Measurements from ENCODE around the gene CGB1. TPM values are rescaled to one million over a fixed set of nuclear protein-coding genes. Genes with fewer than 3 reads are reported as not detected.
"Not testable (repeated sequence)": the region's sequence is repeated elsewhere in the genome, so short reads cannot be mapped to it uniquely, and the experiment has no call there.

The CGB1 gene
- total and polyA plus RNA-seq, 4 donors: not detected

DNA sequence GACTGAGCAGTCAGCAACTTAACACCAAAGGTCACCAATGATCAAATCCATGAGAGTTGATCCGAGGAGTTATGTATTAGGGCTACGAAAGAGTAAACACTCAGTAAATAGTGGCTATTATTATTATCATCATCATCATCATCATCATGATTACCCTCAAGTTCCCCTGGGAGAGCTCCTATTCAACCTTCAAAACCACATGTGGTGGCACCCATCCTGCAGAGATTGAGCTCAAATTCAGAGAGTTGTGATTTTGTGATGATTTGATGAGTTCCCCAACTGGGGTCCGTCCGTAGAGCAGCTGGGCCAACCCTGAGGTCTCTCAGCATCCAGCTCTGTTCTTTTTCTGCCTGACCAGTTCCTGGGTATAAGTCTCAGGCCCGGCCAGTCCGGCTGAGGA lies 11.6 kb downstream of the CGB1 start:
- WGBS (ENCODE audit: insufficient coverage): no CpG with 5 or more reads among the region's 6 CpGs
- DNase-seq (ENCODE audit: low read depth in 4 of 6, low spot score in 6 of 6); H3K9me3 ChIP-seq (ENCODE audit: control insufficient read depth, insufficient read depth, low read length); H3K4me1 ChIP-seq (ENCODE audit: control insufficient read depth, insufficient read depth, low read length); H3K36me3 ChIP-seq (ENCODE audit: control insufficient read depth, insufficient read depth, low read length); H3K4me3 ChIP-seq (ENCODE audit: low read depth, low read length); H3K27ac ChIP-seq (ENCODE audit: low read depth, low read length): not testable (repeated sequence)
- H3K27me3 ChIP-seq (ENCODE audit: control insufficient read depth, insufficient read depth, low read length): peaks cover 15% of the 10 kb centered on the region

DNA sequence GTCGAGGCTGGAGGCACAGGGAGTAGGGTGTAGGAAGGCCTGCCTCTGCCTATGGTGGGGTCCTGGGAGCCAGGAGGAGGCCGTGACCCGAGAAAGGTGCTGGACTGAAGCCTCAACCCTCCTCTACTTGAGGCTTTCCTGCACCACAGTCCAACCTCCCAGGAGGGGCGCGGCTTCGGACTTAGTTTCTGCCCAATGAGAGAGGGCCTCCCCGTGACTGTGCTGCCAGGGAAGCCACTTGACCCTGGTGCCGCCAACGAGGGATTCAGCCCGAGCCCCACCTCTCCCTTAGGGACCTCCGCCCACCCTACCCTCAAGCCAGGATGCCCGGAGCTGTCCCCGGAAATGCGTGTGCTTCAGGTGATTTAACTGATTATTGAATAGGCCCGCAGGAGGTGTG lies 12.5 kb downstream of the CGB1 start, which contains the start of gene CGB3:
TSS of gene CGB3 (minus strand) at position 101 of the 400 bp plus-strand sequence. CDS start 362 bp downstream, outside the sequence.
- H3K36me3 ChIP-seq (ENCODE audit: control insufficient read depth, insufficient read depth, low read length): not testable (repeated sequence)

DNA sequence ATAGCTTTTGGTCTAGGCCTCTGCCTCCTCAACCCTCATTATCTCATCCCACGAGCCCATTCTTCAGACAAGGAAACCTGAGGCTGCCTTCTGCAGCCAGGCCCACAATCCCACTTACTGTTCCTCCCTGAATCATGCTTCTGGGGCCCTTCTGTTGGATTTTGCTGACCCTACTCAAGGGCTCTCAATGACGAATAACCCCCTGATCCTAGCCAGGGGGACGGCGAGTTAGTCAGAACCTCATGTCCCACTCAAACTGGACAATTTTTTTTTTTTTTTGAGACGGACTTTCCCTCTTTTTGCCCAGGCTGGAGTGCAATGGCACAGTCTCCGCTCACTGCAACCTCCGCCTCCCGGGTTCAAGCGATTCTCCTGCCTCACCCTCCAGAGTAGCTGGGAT lies 14.6 kb downstream of the CGB1 start:
- DNase-seq (ENCODE audit: low read depth in 4 of 6, low spot score in 6 of 6): no peak
- peaks cover 43% of the 10 kb centered on the region for H3K27me3 ChIP-seq (ENCODE audit: control insufficient read depth, insufficient read depth, low read length)
- 96% methylated on average over 4 of the region's 9 CpGs for WGBS (ENCODE audit: insufficient coverage)

More for the DNA sequence above, 12.5 kb downstream of the CGB1 start, which contains the start of gene CGB3:
- H3K27me3 ChIP-seq (ENCODE audit: control insufficient read depth, insufficient read depth, low read length): peaks cover 24% of the 10 kb centered on the region
- not testable (repeated sequence) for DNase-seq (ENCODE audit: low read depth in 4 of 6, low spot score in 6 of 6); H3K4me3 ChIP-seq (ENCODE audit: low read depth, low read length); H3K9me3 ChIP-seq (ENCODE audit: control insufficient read depth, insufficient read depth, low read length); H3K4me1 ChIP-seq (ENCODE audit: control insufficient read depth, insufficient read depth, low read length); H3K27ac ChIP-seq (ENCODE audit: low read depth, low read length)
- no CpG with 5 or more reads among the region's 15 CpGs for WGBS (ENCODE audit: insufficient coverage)

DNA sequence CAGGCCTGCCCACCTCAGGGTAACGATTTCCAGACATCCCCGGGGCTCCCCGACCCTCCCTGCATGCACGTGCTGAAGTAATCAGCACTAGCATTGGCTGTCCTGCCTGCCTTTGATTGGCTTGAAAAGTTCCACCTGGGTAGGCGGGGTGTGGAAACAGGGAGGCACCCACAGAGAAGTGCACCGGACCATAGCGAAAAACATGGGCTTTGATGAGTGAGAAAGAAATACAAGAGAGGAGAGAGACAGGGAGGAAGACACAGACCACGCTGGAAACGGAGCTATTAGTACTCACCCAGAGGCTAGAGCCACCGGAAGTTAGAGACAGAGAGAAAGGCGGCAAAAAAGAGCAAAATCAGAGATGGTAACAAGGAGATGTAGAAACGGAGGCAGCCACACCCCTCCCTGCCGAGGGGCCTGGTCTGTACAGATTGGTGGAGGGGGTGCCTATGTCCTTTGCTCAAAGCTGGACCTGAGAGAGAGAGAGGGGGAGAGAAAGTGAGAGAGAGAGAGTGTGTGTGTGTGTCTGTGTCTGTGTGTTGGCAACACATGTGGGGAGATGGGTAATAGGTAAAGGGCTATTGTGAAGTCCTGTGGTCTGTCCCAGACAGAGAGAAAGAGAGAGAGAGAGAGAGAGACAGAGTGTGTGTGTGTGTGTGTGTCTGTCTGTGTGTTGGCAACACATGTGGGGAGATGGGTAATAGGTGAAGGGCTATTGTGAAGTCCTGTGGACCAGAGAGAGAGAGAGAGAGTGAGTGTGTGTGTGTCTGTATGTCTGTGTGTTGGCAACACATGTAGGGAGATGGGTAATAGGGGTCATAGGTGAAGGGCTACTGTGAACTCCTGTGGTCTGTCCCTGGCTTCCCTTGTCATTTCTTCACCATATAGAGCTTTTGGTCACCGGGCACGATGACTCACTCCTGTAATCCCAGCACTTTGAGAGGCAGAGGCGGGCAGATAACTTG lies 15.5 kb downstream of the CGB1 start:
- Histone ChIP-seq H3K27me3 (ENCODE audit: control insufficient read depth, insufficient read depth, low read length) (peaks cover 45% of the 10 kb centered on the region), H3K36me3 (ENCODE audit: control insufficient read depth, insufficient read depth, low read length) (peaks cover 7% of the 10 kb centered on the region), H3K27ac (ENCODE audit: low read depth, low read length) (no peak overlapping the region), H3K4me3 (ENCODE audit: low read depth, low read length) (no peak overlapping the region), H3K9me3 (ENCODE audit: control insufficient read depth, insufficient read depth, low read length) (no peaks in the 10 kb centered on the region), H3K4me1 (ENCODE audit: control insufficient read depth, insufficient read depth, low read length) (peaks cover 31% of the 10 kb centered on the region)
- WGBS (ENCODE audit: insufficient coverage): 45% methylated on average over 11 of the region's 16 CpGs
- no peak for DNase-seq (ENCODE audit: low read depth in 4 of 6, low spot score in 6 of 6)

More for the DNA sequence above, 14.6 kb downstream of the CGB1 start:
- Histone ChIP-seq H3K4me1 (ENCODE audit: control insufficient read depth, insufficient read depth, low read length) (peaks cover 30% of the 10 kb centered on the region), H3K9me3 (ENCODE audit: control insufficient read depth, insufficient read depth, low read length) (no peaks in the 10 kb centered on the region), H3K27ac (ENCODE audit: low read depth, low read length) (no peak overlapping the region), H3K36me3 (ENCODE audit: control insufficient read depth, insufficient read depth, low read length) (no peaks in the 10 kb centered on the region), H3K4me3 (ENCODE audit: low read depth, low read length) (no peak overlapping the region)

DNA sequence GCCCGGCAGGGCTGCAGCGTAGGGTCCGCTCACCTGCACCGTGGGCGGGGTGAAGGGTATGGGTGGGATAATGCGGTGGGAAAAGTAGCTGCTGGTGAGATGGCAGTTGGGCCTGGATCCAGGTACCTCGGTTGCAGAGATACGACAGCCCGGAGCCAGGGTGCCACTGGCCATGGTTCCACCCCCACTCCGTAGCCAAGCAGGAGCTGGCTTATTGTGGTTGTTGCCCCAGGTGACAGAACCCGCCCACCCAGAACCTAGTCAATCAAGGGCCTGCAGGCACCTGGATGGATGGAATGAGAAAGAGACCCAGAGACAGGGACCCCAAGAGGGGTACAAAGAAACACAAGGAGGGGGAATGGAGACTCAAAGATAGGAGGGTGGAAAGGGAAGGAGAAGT lies 16.4 kb downstream of the CGB1 start:
- no peak overlapping the region for H3K27ac ChIP-seq (ENCODE audit: low read depth, low read length)
- no peak overlapping the region for H3K4me3 ChIP-seq (ENCODE audit: low read depth, low read length)
- H3K27me3 ChIP-seq (ENCODE audit: control insufficient read depth, insufficient read depth, low read length): peaks cover 45% of the 10 kb centered on the region
- 70% methylated on average over 10 of the region's 11 CpGs for WGBS (ENCODE audit: insufficient coverage)
- peaks cover 31% of the 10 kb centered on the region for H3K4me1 ChIP-seq (ENCODE audit: control insufficient read depth, insufficient read depth, low read length)
- peaks cover 16% of the 10 kb centered on the region for H3K36me3 ChIP-seq (ENCODE audit: control insufficient read depth, insufficient read depth, low read length)
- H3K9me3 ChIP-seq (ENCODE audit: control insufficient read depth, insufficient read depth, low read length): no peaks in the 10 kb centered on the region
- no peak for DNase-seq (ENCODE audit: low read depth in 4 of 6, low spot score in 6 of 6)

DNA sequence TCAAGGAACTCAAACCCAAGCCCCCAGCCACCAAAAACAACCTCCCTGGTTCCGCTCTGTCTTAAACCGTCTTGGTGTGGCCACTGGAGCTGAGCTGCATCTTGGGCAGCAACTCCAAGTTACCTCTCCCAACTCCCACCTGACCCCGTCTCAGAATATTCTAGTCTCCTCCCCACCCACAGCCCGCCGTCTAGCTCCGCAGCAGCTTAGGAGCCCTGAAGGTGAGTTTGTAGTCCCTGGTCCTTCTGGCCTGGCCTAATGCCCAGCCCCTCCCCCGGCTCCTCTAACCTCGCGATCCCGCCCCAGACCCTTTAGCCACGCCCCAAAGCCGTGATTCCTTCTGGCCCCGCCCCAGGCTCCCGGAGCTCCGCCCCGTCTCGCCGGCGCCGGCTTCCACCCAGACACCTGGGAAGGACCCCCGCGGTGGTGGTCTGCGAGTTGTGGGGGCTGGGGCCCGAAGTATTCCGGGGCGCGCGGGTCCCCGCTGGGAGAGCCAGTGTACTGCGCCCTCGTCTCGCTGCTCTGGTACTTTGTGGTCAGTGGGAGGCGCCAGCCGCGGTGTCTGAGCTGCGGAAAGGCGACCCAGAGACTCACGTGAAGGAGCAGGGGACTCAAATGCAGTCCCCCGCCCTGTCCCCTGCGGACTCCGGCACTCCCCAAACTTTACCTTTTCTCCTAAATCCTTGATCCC lies 17.3 kb downstream of the CGB1 start:
- Histone ChIP-seq H3K4me3 (ENCODE audit: low read depth, low read length) (no peak overlapping the region), H3K4me1 (ENCODE audit: control insufficient read depth, insufficient read depth, low read length) (peaks cover 31% of the 10 kb centered on the region), H3K9me3 (ENCODE audit: control insufficient read depth, insufficient read depth, low read length) (no peaks in the 10 kb centered on the region), H3K27me3 (ENCODE audit: control insufficient read depth, insufficient read depth, low read length) (peaks cover 45% of the 10 kb centered on the region), H3K36me3 (ENCODE audit: control insufficient read depth, insufficient read depth, low read length) (peaks cover 26% of the 10 kb centered on the region), H3K27ac (ENCODE audit: low read depth, low read length) (no peak overlapping the region)
- 10% methylated on average over 39 of the region's 41 CpGs for WGBS (ENCODE audit: insufficient coverage)
- DNase-seq (ENCODE audit: low read depth in 4 of 6, low spot score in 6 of 6): peak in 1 of 6 donors; percentile 28

DNA sequence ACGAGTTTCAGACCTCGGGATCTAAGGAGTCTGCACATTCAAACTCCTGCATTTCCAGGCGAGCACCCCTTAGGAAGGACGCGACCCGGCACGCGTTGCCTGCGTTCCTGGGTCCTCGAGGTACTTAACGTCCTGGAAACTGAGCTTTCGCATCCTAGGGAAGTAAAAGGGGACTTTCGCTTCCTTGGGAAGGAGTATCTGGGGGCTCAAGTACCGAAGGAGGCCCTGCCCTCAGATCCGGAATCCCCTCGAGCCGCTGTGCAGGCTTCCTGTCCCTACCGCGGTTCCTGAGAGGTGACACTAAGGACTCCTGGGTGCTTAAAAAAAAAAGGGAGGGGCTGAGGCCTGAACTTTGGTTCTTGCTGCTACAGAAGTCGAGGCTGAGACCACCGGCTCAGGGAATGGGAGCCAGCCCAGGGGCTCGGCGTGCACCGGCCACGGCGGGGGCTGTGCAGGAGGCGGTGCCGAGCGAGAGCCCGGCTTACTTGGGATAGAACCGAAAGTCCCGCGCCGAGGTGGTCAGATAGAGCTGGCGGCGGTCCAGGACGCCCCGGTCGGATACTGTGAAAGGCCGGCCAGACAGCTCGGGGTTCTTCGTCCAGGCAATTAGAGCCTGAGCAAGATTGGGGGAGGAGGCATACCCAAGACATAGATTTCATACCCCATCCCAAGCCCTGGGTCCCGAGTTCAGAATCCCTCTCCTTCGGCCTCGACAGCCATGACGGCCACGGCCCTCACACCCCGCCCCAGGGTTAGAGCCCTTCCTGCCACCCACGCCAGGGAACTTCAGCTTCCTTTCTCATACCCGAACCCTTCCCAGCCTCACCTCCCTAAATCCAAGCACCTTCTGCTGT lies 18.1 kb downstream of the CGB1 start:
- peak in 1 of 6 donors; percentile 11 for DNase-seq (ENCODE audit: low read depth in 4 of 6, low spot score in 6 of 6)
- H3K27me3 ChIP-seq (ENCODE audit: control insufficient read depth, insufficient read depth, low read length): peaks cover 45% of the 10 kb centered on the region
- not testable (repeated sequence) for H3K27ac ChIP-seq (ENCODE audit: low read depth, low read length); H3K9me3 ChIP-seq (ENCODE audit: control insufficient read depth, insufficient read depth, low read length)
- peaks cover 32% of the 10 kb centered on the region for H3K36me3 ChIP-seq (ENCODE audit: control insufficient read depth, insufficient read depth, low read length)
- H3K4me3 ChIP-seq (ENCODE audit: low read depth, low read length): peak overlapping the region; percentile 9
- H3K4me1 ChIP-seq (ENCODE audit: control insufficient read depth, insufficient read depth, low read length): peaks cover 31% of the 10 kb centered on the region
- WGBS (ENCODE audit: insufficient coverage): 11% methylated on average over 47 of the region's 50 CpGs

DNA sequence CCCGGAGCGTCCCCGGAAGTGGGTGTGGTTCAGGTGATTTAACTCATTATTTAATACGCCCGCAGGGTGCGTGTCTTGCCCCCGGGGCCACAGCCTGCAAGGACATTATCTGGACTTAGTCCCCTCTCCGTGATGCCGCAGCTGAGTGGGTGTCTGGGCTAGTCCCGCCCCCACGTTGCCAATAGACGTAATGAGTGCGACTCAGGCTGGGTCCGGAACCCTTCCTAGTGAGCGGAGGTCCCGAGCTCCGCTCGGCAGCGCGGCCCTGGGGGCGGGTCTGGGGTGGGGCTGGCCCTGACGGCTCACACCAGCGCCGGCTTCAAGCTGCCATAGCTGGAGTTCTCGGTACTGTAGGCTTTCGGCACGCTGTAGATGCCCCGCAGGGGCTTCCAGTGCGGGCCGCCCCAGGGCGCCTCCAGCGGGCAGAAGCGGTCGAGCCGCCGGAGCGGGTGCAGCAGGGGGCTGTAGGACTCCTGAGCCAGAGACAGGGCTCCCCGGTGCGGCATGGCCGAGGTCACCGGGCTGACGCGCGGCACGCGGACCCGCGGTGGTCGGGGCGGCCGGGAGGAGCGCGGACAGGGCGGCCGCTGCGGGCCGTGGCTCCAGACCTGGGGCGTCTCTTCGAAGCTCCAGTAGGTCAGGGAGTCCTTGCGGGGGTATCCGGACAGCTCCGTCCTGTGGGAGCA lies 18.9 kb downstream of the CGB1 start:
- peaks cover 37% of the 10 kb centered on the region for H3K36me3 ChIP-seq (ENCODE audit: control insufficient read depth, insufficient read depth, low read length)
- under 1% methylated on average over 59 of the region's 62 CpGs for WGBS (ENCODE audit: insufficient coverage)
- no peak overlapping the region for H3K27ac ChIP-seq (ENCODE audit: low read depth, low read length)
- no peaks in the 10 kb centered on the region for H3K9me3 ChIP-seq (ENCODE audit: control insufficient read depth, insufficient read depth, low read length)
- peak in 2 of 6 donors; percentile 20 to 44 for DNase-seq (ENCODE audit: low read depth in 4 of 6, low spot score in 6 of 6)
- H3K4me1 ChIP-seq (ENCODE audit: control insufficient read depth, insufficient read depth, low read length): peaks cover 31% of the 10 kb centered on the region
- peak overlapping the region; percentile 29 for H3K4me3 ChIP-seq (ENCODE audit: low read depth, low read length)
- H3K27me3 ChIP-seq (ENCODE audit: control insufficient read depth, insufficient read depth, low read length): peaks cover 45% of the 10 kb centered on the region

Measured in spinal cord (tissue), 10 donors.